B cell (primary cell): ENCODE results near the gene COL5A2. TPM values are rescaled to one million over a fixed set of nuclear protein-coding genes. Genes with fewer than 3 reads are reported as not detected.

Experiments
- ATAC-seq: fragments of 200-7000 bp; cut with Tn5 transposase; one replicate; pipeline ENCODE4 v1.10.0; 2021; ENCODE audit warnings: low read depth, mild to moderate bottlenecking, moderate number of reproducible peaks, moderate library complexity
- CTCF ChIA-PET: fragments of 350-600 bp; sonication (Branson Sonifier 250); formaldehyde crosslinking; loops from one replicate; lab custom pipeline; 2021; ENCODE audit warnings: antibody characterized with exemption, inconsistent platforms; lab: Charles Lee
- POLR2A ChIA-PET: fragments of 350-600 bp; sonication (Branson Sonifier 250); formaldehyde crosslinking; loops from one replicate; lab custom pipeline; 2021; ENCODE audit warnings: antibody characterized with exemption; lab: Charles Lee
- DNase-seq: peaks from one replicate; pipeline ENCODE4 v3.0.0; 2013
- H2AFZ ChIP-seq: 2 replicates; pipeline ENCODE4 v1.6.1; 2012; ENCODE audit warnings: mild to moderate bottlenecking, low read depth, low read length; ENCODE audit not compliant: insufficient read depth, poor library complexity, severe bottlenecking
- H3K27ac ChIP-seq, 2 donors: 1 replicate in 1 of 2; 2 replicates in 1 of 2; pipeline ENCODE4 v1.5.1; 2012 to 2013; ENCODE audit warnings: low read length in 2 of 2, mild to moderate bottlenecking in 2 of 2, moderate library complexity in 1 of 2
- H3K27me3 ChIP-seq, 4 experiments: fragments of 200-600 bp in 1 of 4; sonication (generic) in 1 of 4; replicated peaks in 1 of 4; 1 replicate in 2 of 4; 2 replicates in 2 of 4; pipeline versions ENCODE4 v1.6.1 to v1.7.0; 2013 to 2016; ENCODE audit warnings: low read length in 3 of 4, mild to moderate bottlenecking in 2 of 4, mixed read lengths in 1 of 4, moderate library complexity in 1 of 4; ENCODE audit not compliant: insufficient read depth in 4 of 4, control insufficient read depth in 3 of 4; ENCODE audit errors: control extremely low read depth in 1 of 4
- H3K36me3 ChIP-seq, 2 experiments: replicated peaks in 1 of 2; 1 replicate in 1 of 2; 2 replicates in 1 of 2; pipeline versions ENCODE4 v1.6.1 to v1.7.1; 2013; ENCODE audit warnings: low read length in 1 of 2; ENCODE audit not compliant: insufficient read depth in 2 of 2, control insufficient read depth in 1 of 2; ENCODE audit errors: control extremely low read depth in 1 of 2, extremely low read depth in 1 of 2
- H3K4me1 ChIP-seq, 2 donors: fragments of 200-600 bp in 1 of 2; sonication (generic) in 1 of 2; 1 replicate in 1 of 2; 2 replicates in 1 of 2; pipeline versions ENCODE4 v1.5.1 to v1.6.1; 2013 to 2017; ENCODE audit warnings: low read length in 2 of 2; ENCODE audit not compliant: control insufficient read depth in 2 of 2, insufficient read depth in 2 of 2
- H3K4me2 ChIP-seq: replicated peaks from 2 replicates; pipeline ENCODE3; 2012; ENCODE audit warnings: mild to moderate bottlenecking, low read depth, low read length; ENCODE audit not compliant: poor library complexity, severe bottlenecking
- H3K4me3 ChIP-seq, 5 experiments: fragments of 200-600 bp in 1 of 5; sonication (generic) in 1 of 5; 1 replicate in 3 of 5; 2 replicates in 2 of 5; pipeline versions ENCODE4 v1.5.1 to v1.7.0; 2011 to 2016; ENCODE audit warnings: low read length in 4 of 5, mild to moderate bottlenecking in 4 of 5, low read depth in 2 of 5, control low read depth in 1 of 5, moderate library complexity in 1 of 5; ENCODE audit not compliant: insufficient read depth in 1 of 5; ENCODE audit errors: control extremely low read depth in 1 of 5, extremely low read depth in 1 of 5
- H3K79me2 ChIP-seq: fragments of 200-600 bp; sonication (generic); one replicate; pipeline ENCODE4 v1.6.0; 2016; ENCODE audit warnings: low read length; ENCODE audit not compliant: control insufficient read depth, insufficient read depth
- H3K9ac ChIP-seq: fragments of 200-600 bp; sonication (generic); 2 replicates; pipeline ENCODE4 v1.6.1; 2017; ENCODE audit warnings: mild to moderate bottlenecking, low read length, moderate library complexity
- H3K9me3 ChIP-seq, 3 donors: one replicate each; pipeline versions ENCODE4 v1.6.1 to v1.7.1; 2013; ENCODE audit warnings: low read length in 2 of 3; ENCODE audit not compliant: control insufficient read depth in 2 of 3, insufficient read depth in 1 of 3; ENCODE audit errors: control extremely low read depth in 1 of 3
- H4K20me1 ChIP-seq: 2 replicates; pipeline ENCODE4 v1.6.0; 2012; ENCODE audit warnings: mild to moderate bottlenecking, low read length; ENCODE audit not compliant: insufficient read depth, control insufficient read depth, poor library complexity, severe bottlenecking
- H3K27ac Mint-ChIP-seq: one replicate; pipeline ENCODE4 v1.8.0; 2021; ENCODE audit warnings: mixed read lengths
- H3K27me3 Mint-ChIP-seq: one replicate; pipeline ENCODE4 v1.8.0; 2021; ENCODE audit warnings: mixed read lengths
- H3K4me1 Mint-ChIP-seq: one replicate; pipeline ENCODE4 v1.8.0; 2021; ENCODE audit warnings: mixed read lengths
- H3K4me3 Mint-ChIP-seq: one replicate; pipeline ENCODE4 v1.8.0; 2021; ENCODE audit warnings: mixed read lengths
- H3K9me3 Mint-ChIP-seq: one replicate; pipeline ENCODE4 v1.8.0; 2022; ENCODE audit warnings: mixed read lengths; ENCODE audit not compliant: insufficient read depth
- EZH2 ChIP-seq: IDR thresholded peaks from 2 replicates; pipeline ENCODE4 v1.6.1; 2012; ENCODE audit warnings: borderline replicate concordance, low read depth, mild to moderate bottlenecking, moderate library complexity, low read length; ENCODE audit not compliant: insufficient read depth, poor library complexity, severe bottlenecking
- WGBS: methylation state at CpG from one replicate; pipeline ENCODE4 v1.1.5; 2013; ENCODE audit warnings: missing lambda C conversion rate; ENCODE audit not compliant: insufficient coverage; 5-methylcytosine and 5-hydroxymethylcytosine counted together
- intact Hi-C: fragments of 100-400 bp; cut with micrococcal nuclease; formaldehyde crosslinking; loops from one replicate; pipeline ENCODE4 v1.10.0; 2022
- polyA plus RNA-seq: library from polyadenylated mRNA; depleted of rRNA; stranded (reverse); fragments of >200 nt; gene quantifications from 2 replicates; pipeline ENCODE4 v1.2.3, GENCODE V29; 2012
- total RNA-seq, 2 donors: library from RNA; stranded (reverse); fragments of 120-200 nt in 1 of 2; gene quantifications; 1 replicate in 1 of 2; 2 replicates in 1 of 2; pipeline versions ENCODE4 v1.2.3 to v1.2.4, GENCODE V29; 2013 to 2022
- TF ChIP-seq, protein P1 (sequence below): fragments of 200-600 bp; IDR thresholded peaks from one replicate; pipeline ENCODE4 v1.8.0; 2022; ENCODE audit warnings: antibody characterized with exemption, mild to moderate bottlenecking

COL5A2 gene
- total and polyA plus RNA-seq, 2 donors (not counting 1 experiment from before 2014, with no cell fraction given): 0.44 to 0.45 TPM

DNA sequence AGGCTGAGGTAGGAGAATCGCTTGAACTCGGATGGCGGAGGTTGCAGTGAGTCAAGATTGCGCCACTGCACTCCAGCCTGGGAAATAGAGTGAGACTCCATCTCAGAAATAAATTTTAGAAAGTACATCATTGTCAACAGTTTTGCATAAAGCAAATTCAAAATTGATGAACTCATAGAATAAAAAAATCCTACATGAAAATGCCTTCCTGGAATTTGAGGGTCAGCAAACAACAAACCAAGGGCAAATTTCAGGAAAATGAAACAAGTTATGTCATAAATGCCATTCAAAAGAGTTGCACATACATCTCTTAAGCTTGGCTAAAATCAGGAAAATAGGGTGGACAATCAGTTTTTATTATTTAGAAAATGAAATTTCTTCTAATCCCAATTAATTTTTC is 45.1 kb downstream of the COL5A2 start:
- WGBS: no CpG with 5 or more reads among the region's 4 CpGs
- intact Hi-C loops: no loop called here
- Mint-ChIP-seq H3K4me1 (no peaks in the 10 kb centered on the region), H3K27me3 (peaks cover 6% of the 10 kb centered on the region), H3K27ac (no peak overlapping the region), H3K9me3 (no peaks in the 10 kb centered on the region), H3K4me3 (no peak overlapping the region)
- Histone ChIP-seq H3K9me3 (no peaks in the 10 kb centered on the region), H3K36me3 (no peaks in the 10 kb centered on the region), H3K79me2 (no peaks in the 10 kb centered on the region), H3K4me3 (no peak overlapping the region), H3K27me3 (no peaks in the 10 kb centered on the region), H2AFZ (no peak overlapping the region), H3K27ac (no peak overlapping the region), H3K9ac (no peak overlapping the region), H3K4me1 (no peaks in the 10 kb centered on the region), H4K20me1 (no peaks in the 10 kb centered on the region), H3K4me2 (no peak overlapping the region)
- ChIA-PET POLR2A (no interaction called here), CTCF (no interaction called here)
- TF ChIP-seq, protein P1, sequence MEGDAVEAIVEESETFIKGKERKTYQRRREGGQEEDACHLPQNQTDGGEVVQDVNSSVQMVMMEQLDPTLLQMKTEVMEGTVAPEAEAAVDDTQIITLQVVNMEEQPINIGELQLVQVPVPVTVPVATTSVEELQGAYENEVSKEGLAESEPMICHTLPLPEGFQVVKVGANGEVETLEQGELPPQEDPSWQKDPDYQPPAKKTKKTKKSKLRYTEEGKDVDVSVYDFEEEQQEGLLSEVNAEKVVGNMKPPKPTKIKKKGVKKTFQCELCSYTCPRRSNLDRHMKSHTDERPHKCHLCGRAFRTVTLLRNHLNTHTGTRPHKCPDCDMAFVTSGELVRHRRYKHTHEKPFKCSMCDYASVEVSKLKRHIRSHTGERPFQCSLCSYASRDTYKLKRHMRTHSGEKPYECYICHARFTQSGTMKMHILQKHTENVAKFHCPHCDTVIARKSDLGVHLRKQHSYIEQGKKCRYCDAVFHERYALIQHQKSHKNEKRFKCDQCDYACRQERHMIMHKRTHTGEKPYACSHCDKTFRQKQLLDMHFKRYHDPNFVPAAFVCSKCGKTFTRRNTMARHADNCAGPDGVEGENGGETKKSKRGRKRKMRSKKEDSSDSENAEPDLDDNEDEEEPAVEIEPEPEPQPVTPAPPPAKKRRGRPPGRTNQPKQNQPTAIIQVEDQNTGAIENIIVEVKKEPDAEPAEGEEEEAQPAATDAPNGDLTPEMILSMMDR: no peak
- TF ChIP-seq EZH2: no peak
- ATAC-seq (no peak), DNase-seq (no peak)

DNA sequence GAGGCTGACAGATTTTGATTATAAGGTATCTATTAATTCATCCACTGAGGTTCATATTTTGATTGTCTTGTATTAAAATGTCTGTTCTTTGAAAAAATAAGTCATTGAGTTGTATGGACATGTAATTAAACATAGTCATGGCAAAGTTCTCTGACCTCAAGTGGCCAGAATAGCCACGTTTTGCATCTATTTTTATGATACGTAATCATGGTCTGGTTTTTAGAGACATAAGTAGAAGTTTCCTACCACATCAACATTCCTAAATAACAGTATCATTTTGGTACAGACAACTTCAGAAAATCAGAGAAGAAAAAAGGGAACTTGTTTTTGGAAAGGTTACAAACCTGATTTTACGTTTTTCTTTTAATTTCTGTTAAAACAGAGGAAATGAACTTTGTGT is 47.6 kb downstream of the COL5A2 start:
- DNase-seq: no peak
- Histone ChIP-seq H3K27me3 (no peaks in the 10 kb centered on the region), H4K20me1 (no peaks in the 10 kb centered on the region), H3K36me3 (no peaks in the 10 kb centered on the region), H2AFZ (no peak overlapping the region), H3K79me2 (no peaks in the 10 kb centered on the region), H3K9me3 (no peaks in the 10 kb centered on the region), H3K4me3 (no peak overlapping the region), H3K9ac (no peak overlapping the region), H3K4me2 (no peak overlapping the region), H3K4me1 (no peaks in the 10 kb centered on the region), H3K27ac (no peak overlapping the region)
- intact Hi-C loops: no loop called here
- CTCF ChIA-PET: no interaction called here
- no peak overlapping the region for H3K4me3 Mint-ChIP-seq
- no peaks in the 10 kb centered on the region for H3K4me1 Mint-ChIP-seq
- POLR2A ChIA-PET: no interaction called here
- peaks cover 6% of the 10 kb centered on the region for H3K27me3 Mint-ChIP-seq
- WGBS: no CpG with 5 or more reads among the region's 3 CpGs
- no peak overlapping the region for H3K27ac Mint-ChIP-seq
- TF ChIP-seq, protein P1: no peak
- no peak for TF ChIP-seq EZH2
- ATAC-seq: no peak
- H3K9me3 Mint-ChIP-seq: no peaks in the 10 kb centered on the region
